H9 (cell line): ENCODE results near the gene NAP1L1. TPM values are rescaled to one million over a fixed set of nuclear protein-coding genes. Genes with fewer than 3 reads are reported as not detected.

ENCODE experiments used
- DNase-seq: peaks from one replicate; pipeline ENCODE4 v3.0.0-alpha.2; 2017
- H2AFZ ChIP-seq: one replicate; pipeline ENCODE4 v1.6.1; 2013; ENCODE audit warnings: mild to moderate bottlenecking, low read length, control low read depth, moderate library complexity
- H2AK5ac ChIP-seq: 2 replicates; pipeline ENCODE4 v1.6.1; 2013; ENCODE audit warnings: low read length, control low read depth, mixed read lengths; ENCODE audit not compliant: insufficient read length
- H2BK120ac ChIP-seq: one replicate; pipeline ENCODE4 v1.6.1; 2013; ENCODE audit warnings: low read depth, mild to moderate bottlenecking, low read length, control low read depth, inconsistent platforms; ENCODE audit not compliant: poor library complexity, severe bottlenecking
- H2BK12ac ChIP-seq: 2 replicates; pipeline ENCODE4 v1.6.1; 2013; ENCODE audit warnings: low read length, control low read depth, mixed read lengths, low read depth; ENCODE audit not compliant: insufficient read length
- H2BK15ac ChIP-seq: 2 replicates; pipeline ENCODE4 v1.6.1; 2013; ENCODE audit warnings: low read depth, low read length, control low read depth
- H2BK20ac ChIP-seq: one replicate; pipeline ENCODE4 v1.6.1; 2013; ENCODE audit warnings: low read depth, mild to moderate bottlenecking, low read length, control low read depth, inconsistent platforms; ENCODE audit not compliant: poor library complexity, severe bottlenecking
- H2BK5ac ChIP-seq: 2 replicates; pipeline ENCODE4 v1.6.1; 2013; ENCODE audit warnings: low read length, control low read depth, mixed read lengths; ENCODE audit not compliant: insufficient read length
- H3K14ac ChIP-seq: 2 replicates; pipeline ENCODE4 v1.6.1; 2013; ENCODE audit warnings: low read length, control low read depth; ENCODE audit not compliant: insufficient read depth
- H3K18ac ChIP-seq: 2 replicates; pipeline ENCODE4 v1.6.1; 2013; ENCODE audit warnings: low read depth, mild to moderate bottlenecking, mixed read lengths, low read length, control low read depth; ENCODE audit not compliant: insufficient read length
- H3K23ac ChIP-seq: 2 replicates; pipeline ENCODE4 v1.6.1; 2013; ENCODE audit warnings: low read length, control low read depth, mixed read lengths, low read depth; ENCODE audit not compliant: insufficient read length
- H3K23me2 ChIP-seq: 2 replicates; pipeline ENCODE4 v1.6.1; 2013; ENCODE audit warnings: low read depth, mild to moderate bottlenecking, mixed read lengths, low read length, control low read depth; ENCODE audit not compliant: insufficient read length, poor library complexity, severe bottlenecking
- H3K27ac ChIP-seq: 2 replicates; pipeline ENCODE4 v1.5.1; 2013; ENCODE audit warnings: low read length, control low read depth, mixed read lengths, low read depth; ENCODE audit not compliant: insufficient read length
- H3K27me3 ChIP-seq: 2 replicates; pipeline ENCODE4 v1.6.1; 2013; ENCODE audit warnings: low read length, control low read depth, inconsistent platforms; ENCODE audit not compliant: insufficient read depth
- H3K4ac ChIP-seq: 2 replicates; pipeline ENCODE4 v1.6.1; 2013; ENCODE audit warnings: low read depth, mild to moderate bottlenecking, control low read depth, inconsistent platforms, low read length, moderate library complexity
- H3K4me1 ChIP-seq: 2 replicates; pipeline ENCODE4 v1.6.1; 2013; ENCODE audit warnings: low read length, control low read depth, inconsistent platforms; ENCODE audit not compliant: insufficient read depth
- H3K4me2 ChIP-seq: 2 replicates; pipeline ENCODE4 v1.6.1; 2013; ENCODE audit warnings: low read length, control low read depth, mixed read lengths; ENCODE audit not compliant: insufficient read length, insufficient read depth
- H3K56ac ChIP-seq: 2 replicates; pipeline ENCODE4 v1.6.1; 2013; ENCODE audit warnings: low read depth, mild to moderate bottlenecking, mixed read lengths, low read length, control low read depth; ENCODE audit not compliant: insufficient read length
- H3K79me1 ChIP-seq: 2 replicates; pipeline ENCODE4 v1.6.1; 2013; ENCODE audit warnings: low read depth, mild to moderate bottlenecking, moderate library complexity, low read length, control low read depth, inconsistent platforms; ENCODE audit not compliant: insufficient read depth, poor library complexity, severe bottlenecking
- H3K79me2 ChIP-seq: 2 replicates; pipeline ENCODE4 v1.6.1; 2013; ENCODE audit warnings: low read length, control low read depth, inconsistent platforms; ENCODE audit not compliant: insufficient read depth
- H3K9ac ChIP-seq: 2 replicates; pipeline ENCODE4 v1.6.1; 2013; ENCODE audit warnings: low read length, control low read depth, mixed read lengths; ENCODE audit not compliant: insufficient read length; ENCODE audit errors: extremely low read depth
- H3K9me3 ChIP-seq: one replicate; pipeline ENCODE4 v1.6.1; 2013; ENCODE audit warnings: low read depth, low read length, inconsistent platforms; ENCODE audit not compliant: control insufficient read depth
- H3T11ph ChIP-seq: one replicate; pipeline ENCODE4 v1.6.1; 2013; ENCODE audit warnings: mild to moderate bottlenecking, low read length, control low read depth, inconsistent platforms
- H4K20me1 ChIP-seq: one replicate; pipeline ENCODE4 v1.6.1; 2013; ENCODE audit not compliant: control insufficient read depth, insufficient read length, insufficient read depth
- H4K5ac ChIP-seq: 2 replicates; pipeline ENCODE4 v1.6.1; 2013; ENCODE audit warnings: low read depth, mild to moderate bottlenecking, mixed read lengths, low read length, control low read depth; ENCODE audit not compliant: insufficient read length
- H4K8ac ChIP-seq: replicated peaks from 2 replicates; pipeline ENCODE4 v1.6.1; 2013; ENCODE audit warnings: low read length, control low read depth, mixed read lengths, low read depth; ENCODE audit not compliant: insufficient read length
- H4K91ac ChIP-seq: 2 replicates; pipeline ENCODE4 v1.6.1; 2013; ENCODE audit warnings: low read depth, mild to moderate bottlenecking, moderate library complexity, mixed read lengths, low read length, control low read depth; ENCODE audit not compliant: insufficient read length
- H3K27ac Mint-ChIP-seq, 3 experiments: 2 replicates in 2 of 3; 3 replicates in 1 of 3; pipeline ENCODE4 v1.8.0; 2020 to 2021; ENCODE audit warnings: mixed read lengths in 3 of 3, mild to moderate bottlenecking in 1 of 3, moderate library complexity in 1 of 3
- H3K27me3 Mint-ChIP-seq: 2 replicates; pipeline ENCODE4 v1.8.0; 2021; ENCODE audit warnings: low read depth, mild to moderate bottlenecking, moderate library complexity, mixed read lengths
- H3K36me3 Mint-ChIP-seq, 3 experiments: 2 replicates in 2 of 3; 3 replicates in 1 of 3; pipeline ENCODE4 v1.8.0; 2020 to 2021; ENCODE audit warnings: low read depth in 3 of 3, mixed read lengths in 3 of 3; ENCODE audit not compliant: insufficient read depth in 1 of 3
- H3K4me1 Mint-ChIP-seq, 2 experiments: 2 replicates each; pipeline ENCODE4 v1.8.0; 2020; ENCODE audit warnings: mixed read lengths in 2 of 2
- H3K4me3 Mint-ChIP-seq, 2 experiments: 2 replicates in 1 of 2; 3 replicates in 1 of 2; pipeline ENCODE4 v1.8.0; 2020 to 2021; ENCODE audit warnings: mild to moderate bottlenecking in 2 of 2, mixed read lengths in 2 of 2, moderate library complexity in 1 of 2
- H3K9me3 Mint-ChIP-seq, 2 experiments: 2 replicates in 1 of 2; 3 replicates in 1 of 2; pipeline ENCODE4 v1.8.0; 2020; ENCODE audit warnings: mild to moderate bottlenecking in 2 of 2, mixed read lengths in 2 of 2, moderate library complexity in 1 of 2
- total RNA-seq: library from RNA; stranded (reverse); gene quantifications from 2 replicates; pipeline ENCODE4 v1.2.1, GENCODE V29; 2021
- TF ChIP-seq, protein P1 (sequence below): fragments of 200-600 bp; sonication (generic); conservative IDR thresholded peaks from 3 replicates; pipeline ENCODE4 v1.8.0; 2021; ENCODE audit warnings: antibody characterized with exemption, mild to moderate bottlenecking

NAP1L1 gene
- total RNA-seq, 1 experiment from 2014 or later: 1,012 TPM

DNA sequence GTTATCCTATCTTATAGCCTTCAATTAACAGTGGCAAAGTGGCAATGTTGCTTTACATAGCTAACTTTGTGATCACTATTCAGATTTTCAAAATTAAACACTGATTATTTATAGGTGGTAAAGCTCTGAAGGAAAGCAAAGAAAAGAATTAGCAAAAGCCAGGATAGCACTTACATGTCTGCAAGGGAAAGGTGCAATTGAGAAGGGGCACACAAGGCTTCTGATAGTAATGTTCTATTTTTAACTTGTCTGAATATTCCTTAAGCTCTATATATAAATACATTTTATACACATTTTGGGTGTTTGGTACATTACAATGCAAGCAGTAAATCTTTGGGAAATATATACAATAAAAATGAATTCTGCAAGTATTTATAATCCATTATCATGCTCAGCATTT, 10.9 kb downstream of the NAP1L1 start:
- no peak overlapping the region for H4K8ac ChIP-seq
- no peak overlapping the region for H3K9ac ChIP-seq
- no peak overlapping the region for H3K18ac ChIP-seq
- no peak for DNase-seq
- H3K4me1 Mint-ChIP-seq: peaks cover 65 to 73% of the 10 kb centered on the region in 2 experiments
- H3K27me3 Mint-ChIP-seq: no peaks in the 10 kb centered on the region
- H3K23me2 ChIP-seq: no peaks in the 10 kb centered on the region
- no peak overlapping the region for H4K5ac ChIP-seq
- no peak overlapping the region for H3K23ac ChIP-seq
- H3K9me3 ChIP-seq: no peaks in the 10 kb centered on the region
- no peaks in the 10 kb centered on the region for H4K20me1 ChIP-seq
- H3K27ac ChIP-seq: no peak overlapping the region
- TF ChIP-seq, protein P1, sequence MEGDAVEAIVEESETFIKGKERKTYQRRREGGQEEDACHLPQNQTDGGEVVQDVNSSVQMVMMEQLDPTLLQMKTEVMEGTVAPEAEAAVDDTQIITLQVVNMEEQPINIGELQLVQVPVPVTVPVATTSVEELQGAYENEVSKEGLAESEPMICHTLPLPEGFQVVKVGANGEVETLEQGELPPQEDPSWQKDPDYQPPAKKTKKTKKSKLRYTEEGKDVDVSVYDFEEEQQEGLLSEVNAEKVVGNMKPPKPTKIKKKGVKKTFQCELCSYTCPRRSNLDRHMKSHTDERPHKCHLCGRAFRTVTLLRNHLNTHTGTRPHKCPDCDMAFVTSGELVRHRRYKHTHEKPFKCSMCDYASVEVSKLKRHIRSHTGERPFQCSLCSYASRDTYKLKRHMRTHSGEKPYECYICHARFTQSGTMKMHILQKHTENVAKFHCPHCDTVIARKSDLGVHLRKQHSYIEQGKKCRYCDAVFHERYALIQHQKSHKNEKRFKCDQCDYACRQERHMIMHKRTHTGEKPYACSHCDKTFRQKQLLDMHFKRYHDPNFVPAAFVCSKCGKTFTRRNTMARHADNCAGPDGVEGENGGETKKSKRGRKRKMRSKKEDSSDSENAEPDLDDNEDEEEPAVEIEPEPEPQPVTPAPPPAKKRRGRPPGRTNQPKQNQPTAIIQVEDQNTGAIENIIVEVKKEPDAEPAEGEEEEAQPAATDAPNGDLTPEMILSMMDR: no peak
- H3K79me2 ChIP-seq: peaks cover 74% of the 10 kb centered on the region
- no peak overlapping the region for H4K91ac ChIP-seq
- no peak overlapping the region for H2BK15ac ChIP-seq
- no peak overlapping the region for H2BK5ac ChIP-seq
- H2AK5ac ChIP-seq: no peak overlapping the region
- H2BK20ac ChIP-seq: no peak overlapping the region
- H3K9me3 Mint-ChIP-seq: no peaks in the 10 kb centered on the region
- H3K4me1 ChIP-seq: no peaks in the 10 kb centered on the region; the same call in 1 of the 2 replicates
- no peak overlapping the region for H2BK12ac ChIP-seq
- no peaks in the 10 kb centered on the region for H3K27me3 ChIP-seq
- H3K4me3 Mint-ChIP-seq: 0 out of 5 replicates have a peak overlapping the region, but pooled peaks of 1 of the 2 experiments have one; percentile 1
- H3K4ac ChIP-seq: no peak overlapping the region
- H3K4me2 ChIP-seq: no peak overlapping the region
- H2BK120ac ChIP-seq: no peak overlapping the region
- no peak overlapping the region for H3K14ac ChIP-seq
- H3T11ph ChIP-seq: no peak overlapping the region
- H2AFZ ChIP-seq: no peak overlapping the region
- H3K36me3 Mint-ChIP-seq: peaks cover 24 to 50% (median 42%) of the 10 kb centered on the region in 3 experiments; a peak in 6 of 7 replicates
- peaks cover 2% of the 10 kb centered on the region for H3K79me1 ChIP-seq
- H3K56ac ChIP-seq: no peak overlapping the region
- H3K27ac Mint-ChIP-seq: peak overlapping the region in 1 of 3 experiments; percentile 34; a peak in 1 of 7 replicates
